Stimulated activated CD8-positive, alpha-beta memory T cell treated with anti-CD3 and anti-CD28 coated beads, Interleukin-15, amount 100 ng/mL, for 4 hours (primary cell): ENCODE results near the gene TAF10.

Source experiments
- DNase-seq, 2 donors: peaks; one replicate each; pipeline ENCODE4 v3.0.0-alpha.2; 2020; ENCODE audit warnings: low read depth in 2 of 2

Gene TAF10

GRCh38 chr11:6640985-6641701 is 29.1 kb upstream of the TAF10 start:
- DNase-seq, result no peak

GRCh38 chr11:6640036-6640984 is 28.3 kb upstream of the TAF10 start:
- DNase-seq, result no peak

GRCh38 chr11:6638429-6638828 is 26.4 kb upstream of the TAF10 start:
- DNase-seq, result no peak

GRCh38 chr11:6637871-6638270 is 25.9 kb upstream of the TAF10 start:
- no peak for DNase-seq

GRCh38 chr11:6636480-6636879 is 24.5 kb upstream of the TAF10 start:
- DNase-seq, result no peak

- no peak for DNase-seq
Measured at GRCh38 chr11:6635082-6635932, 23.3 kb upstream of the TAF10 start.

GRCh38 chr11:6634534-6634933 is 22.5 kb upstream of the TAF10 start:
- DNase-seq, result no peak

GRCh38 chr11:6633422-6634408 is 21.7 kb upstream of the TAF10 start:
- DNase-seq, result no peak

- no peak for DNase-seq
Measured at GRCh38 chr11:6632116-6633073, 20.4 kb upstream of the TAF10 start.

GRCh38 chr11:6631361-6631890 is 19.4 kb upstream of the TAF10 start:
- no peak for DNase-seq

GRCh38 chr11:6630632-6631291 is 18.7 kb upstream of the TAF10 start:
- no peak for DNase-seq

GRCh38 chr11:6629892-6630631 is 18.0 kb upstream of the TAF10 start:
- DNase-seq, result no peak

GRCh38 chr11:6629573-6629891 is 17.5 kb upstream of the TAF10 start:
- no peak for DNase-seq

GRCh38 chr11:6628526-6628925 is 16.5 kb upstream of the TAF10 start:
- DNase-seq, result no peak

- no peak for DNase-seq
Measured at GRCh38 chr11:6627762-6628241, 15.8 kb upstream of the TAF10 start.

GRCh38 chr11:6626971-6627761 is 15.2 kb upstream of the TAF10 start:
- no peak for DNase-seq

GRCh38 chr11:6625832-6626420 is 13.9 kb upstream of the TAF10 start:
- no peak for DNase-seq
